SK-N-SH (cell line): ENCODE measurements around the gene MAGEA11. TPM values are rescaled to one million over a fixed set of nuclear protein-coding genes. Genes with fewer than 3 reads are reported as not detected.

Experiments used
- CTCF ChIA-PET: fragments of 300-600, 350-600 bp; formaldehyde crosslinking; extraction: SDS; loops from one replicate; lab custom pipeline; 2021; lab: Yijun Ruan, JAX
- POLR2A ChIA-PET: fragments of 350-600 bp; sonication (Branson Sonifier 250); formaldehyde crosslinking; extraction: SDS; loops from one replicate; lab custom pipeline; 2020; ENCODE audit warnings: antibody characterized with exemption, inconsistent platforms; lab: Yijun Ruan, JAX
- DNase-seq: peaks from one replicate; pipeline ENCODE4 v3.0.0; 2012
- H2AFZ ChIP-seq: fragments of 200-600 bp; sonication (generic); 2 replicates; pipeline ENCODE4 v1.8.1; 2016; ENCODE audit warnings: antibody characterized with exemption, mild to moderate bottlenecking, low read depth
- H3F3A ChIP-seq: fragments of 200-600 bp; sonication (generic); replicated peaks from 2 replicates; pipeline ENCODE3; 2016; ENCODE audit warnings: antibody characterized with exemption, mild to moderate bottlenecking; ENCODE audit not compliant: insufficient read depth
- H3K27ac ChIP-seq, 2 experiments: fragments of 200-500 bp in 1 of 2; fragments of 200-600 bp in 1 of 2; sonication (Bioruptor generic) in 1 of 2; sonication (generic), shearing (Covaris generic) in 1 of 2; 2 replicates each; pipeline versions ENCODE4 v1.5.1 to v1.6.1; 2014 to 2016; ENCODE audit warnings: low read depth in 2 of 2, inconsistent platforms in 1 of 2, low read length in 1 of 2, mild to moderate bottlenecking in 1 of 2, mixed read lengths in 1 of 2
- H3K27me3 ChIP-seq: fragments of 200-600 bp; sonication (generic), shearing (Covaris generic); 2 replicates; pipeline ENCODE4 v1.6.1; 2016; ENCODE audit warnings: mixed run types; ENCODE audit not compliant: insufficient read depth
- H3K36me3 ChIP-seq, 2 experiments: fragments of 200-500 bp in 1 of 2; fragments of 200-600 bp in 1 of 2; sonication (Bioruptor generic) in 1 of 2; sonication (generic) in 1 of 2; replicated peaks in 1 of 2; 2 replicates each; pipeline versions ENCODE3 to v1.5.1; 2014 to 2016; ENCODE audit warnings: low read length in 1 of 2, mild to moderate bottlenecking in 1 of 2; ENCODE audit not compliant: insufficient read depth in 2 of 2, control insufficient read depth in 1 of 2
- H3K4me1 ChIP-seq, 2 experiments: fragments of 200-500 bp in 1 of 2; fragments of 200-600 bp in 1 of 2; sonication (Bioruptor generic) in 1 of 2; sonication (generic), shearing (Covaris generic) in 1 of 2; 2 replicates each; pipeline versions ENCODE4 v1.5.1 to v1.6.1; 2014 to 2016; ENCODE audit warnings: low read depth in 1 of 2, low read length in 1 of 2, mixed run types in 1 of 2; ENCODE audit not compliant: insufficient read depth in 2 of 2, control insufficient read depth in 1 of 2
- H3K4me2 ChIP-seq: fragments of 200-600 bp; sonication (generic), shearing (Covaris generic); 2 replicates; pipeline ENCODE4 v1.6.1; 2017; ENCODE audit warnings: mixed run types
- H3K4me3 ChIP-seq, 2 experiments: fragments of 200-500 bp in 1 of 2; fragments of 200-600 bp in 1 of 2; sonication (Bioruptor generic) in 1 of 2; sonication (generic), shearing (Covaris generic) in 1 of 2; 2 replicates each; pipeline versions ENCODE4 v1.5.1 to v1.8.1; 2014 to 2016; ENCODE audit warnings: low read depth in 2 of 2, inconsistent platforms in 1 of 2, low read length in 1 of 2, mild to moderate bottlenecking in 1 of 2, mixed read lengths in 1 of 2, moderate library complexity in 1 of 2
- H3K79me2 ChIP-seq: fragments of 200-600 bp; sonication (generic); 2 replicates; pipeline ENCODE4 v1.8.1; 2017; ENCODE audit warnings: mild to moderate bottlenecking; ENCODE audit not compliant: insufficient read depth
- H3K9ac ChIP-seq: fragments of 200-600 bp; sonication (generic); 2 replicates; pipeline ENCODE4 v1.6.1; 2017; ENCODE audit warnings: mixed run types
- H3K9me2 ChIP-seq: fragments of 200-600 bp; sonication (generic); 2 replicates; pipeline ENCODE4 v1.6.1; 2017; ENCODE audit warnings: mixed run types
- H3K9me3 ChIP-seq: fragments of 200-600 bp; sonication (generic); 2 replicates; pipeline ENCODE4 v1.6.1; 2017; ENCODE audit warnings: mixed run types, mild to moderate bottlenecking, moderate library complexity
- H4K20me1 ChIP-seq: fragments of 200-600 bp; sonication (generic); 2 replicates; pipeline ENCODE4 v1.6.1; 2017; ENCODE audit warnings: mild to moderate bottlenecking, mixed run types; ENCODE audit not compliant: insufficient read depth
- EP300 ChIP-seq, 2 experiments: IDR thresholded peaks; 2 replicates each; pipeline versions ENCODE4 v1.4.0 to v1.6.1; 2012; ENCODE audit warnings: borderline replicate concordance in 1 of 2, low read depth in 1 of 2, low read length in 1 of 2
- FOXM1 ChIP-seq: IDR thresholded peaks from 2 replicates; pipeline ENCODE4 v1.4.0; 2012; ENCODE audit warnings: low read depth, mild to moderate bottlenecking
- GABPA ChIP-seq: IDR thresholded peaks from 2 replicates; pipeline ENCODE4 v1.4.0; 2012; ENCODE audit warnings: low read depth, mild to moderate bottlenecking
- JUND ChIP-seq: IDR thresholded peaks from 2 replicates; pipeline ENCODE4 v1.4.0; 2012
- MEF2A ChIP-seq: IDR thresholded peaks from 2 replicates; pipeline ENCODE4 v1.4.0; 2012; ENCODE audit warnings: low read depth, borderline replicate concordance
- MXI1 ChIP-seq: IDR thresholded peaks from 2 replicates; pipeline ENCODE4 v1.6.1; 2012; ENCODE audit warnings: mild to moderate bottlenecking, low read depth, low read length, improper control_type of control experiment
- NRF1 ChIP-seq: IDR thresholded peaks from 2 replicates; pipeline ENCODE4 v1.6.1; 2012; ENCODE audit warnings: low read depth, mild to moderate bottlenecking, low read length
- POLR2AphosphoS5 ChIP-seq: IDR thresholded peaks from 2 replicates; pipeline ENCODE4 v1.6.1; 2012; ENCODE audit warnings: low read depth, low read length
- RAD21 ChIP-seq: IDR thresholded peaks from 2 replicates; pipeline ENCODE4 v1.6.1; 2012; ENCODE audit warnings: mild to moderate bottlenecking, low read length
- RCOR1 ChIP-seq: fragments of 150-350 bp; IDR thresholded peaks from 2 replicates; pipeline ENCODE4 v1.6.1; 2017; ENCODE audit warnings: antibody characterized with exemption, low read length
- RFX5 ChIP-seq: IDR thresholded peaks from 2 replicates; pipeline ENCODE4 v1.6.1; 2012; ENCODE audit warnings: mild to moderate bottlenecking, improper control_type of control experiment, low read length
- RXRA ChIP-seq: IDR thresholded peaks from 2 replicates; pipeline ENCODE4 v1.4.0; 2012; ENCODE audit warnings: low read depth, mild to moderate bottlenecking, borderline replicate concordance
- SIN3A ChIP-seq: IDR thresholded peaks from 2 replicates; pipeline ENCODE4 v1.6.1; 2012; ENCODE audit warnings: low read depth, mild to moderate bottlenecking, low read length, moderate library complexity, borderline replicate concordance
- SMC3 ChIP-seq: IDR thresholded peaks from 2 replicates; pipeline ENCODE4 v1.6.1; 2012; ENCODE audit warnings: low read depth, low read length, improper control_type of control experiment
- TAF1 ChIP-seq: IDR thresholded peaks from 2 replicates; pipeline ENCODE4 v1.6.1; 2012; ENCODE audit warnings: low read depth, mild to moderate bottlenecking, low read length, moderate library complexity, borderline replicate concordance
- TCF12 ChIP-seq: IDR thresholded peaks from 2 replicates; pipeline ENCODE4 v1.4.0; 2012
- TEAD4 ChIP-seq: IDR thresholded peaks from 2 replicates; pipeline ENCODE4 v1.4.0; 2012; ENCODE audit warnings: mild to moderate bottlenecking, borderline replicate concordance; ENCODE audit not compliant: insufficient read depth
- WGBS: methylation state at CpG from one replicate; pipeline ENCODE4 v1.1.6; 2017; ENCODE audit warnings: low lambda C conversion rate; 5-methylcytosine and 5-hydroxymethylcytosine counted together
- polyA plus RNA-seq, 3 experiments: library from polyadenylated mRNA; depleted of rRNA; stranded (reverse); fragments of >200 nt; gene quantifications; 2 replicates each; pipeline ENCODE4 v1.2.3, GENCODE V29; 2012
- TF ChIP-seq, protein P1 (sequence below): IDR thresholded peaks from 2 replicates; pipeline ENCODE4 v1.4.0; 2012; ENCODE audit warnings: low read depth, borderline replicate concordance
- TF ChIP-seq, protein P2 (sequence below): IDR thresholded peaks from 2 replicates; pipeline ENCODE4 v1.4.0; 2012; ENCODE audit warnings: low read depth, borderline replicate concordance
- TF ChIP-seq, protein P3 (sequence below): IDR thresholded peaks from 2 replicates; pipeline ENCODE4 v1.4.0; 2012; ENCODE audit warnings: low read depth

MAGEA11 gene
- polyA plus RNA-seq, 1 of the 3 experiments (the other 2 are of a cell fraction), result 0.03 TPM

DNA sequence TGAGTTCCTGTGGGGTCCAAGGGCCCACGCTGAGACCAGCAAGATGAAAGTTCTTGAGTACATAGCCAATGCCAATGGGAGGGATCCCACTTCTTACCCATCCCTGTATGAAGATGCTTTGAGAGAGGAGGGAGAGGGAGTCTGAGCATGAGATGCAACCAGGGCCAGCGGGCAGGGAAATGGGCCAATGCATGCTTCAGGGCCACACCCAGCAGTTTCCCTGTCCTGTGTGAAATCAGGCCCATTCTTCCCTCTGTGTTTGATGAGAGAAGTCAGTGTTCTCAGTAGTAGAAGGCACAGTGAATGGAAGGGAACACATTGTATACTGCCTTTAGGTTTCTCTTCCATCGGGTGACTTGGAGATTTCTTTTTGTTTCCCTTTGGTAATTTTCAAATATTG lies 4.8 kb downstream of the MAGEA11 start:
- Histone ChIP-seq H2AFZ (no peak overlapping the region), H3K4me2 (no peak overlapping the region), H3K4me1 (no peaks in the 10 kb centered on the region), H3K36me3 (no peaks in the 10 kb centered on the region), H3K9ac (no peak overlapping the region), H3K4me3 (no peak overlapping the region), H3F3A (no peaks in the 10 kb centered on the region), H3K27ac (no peak overlapping the region), H3K9me3 (no peaks in the 10 kb centered on the region), H4K20me1 (no peaks in the 10 kb centered on the region), H3K27me3 (peaks cover 13% of the 10 kb centered on the region; the same call in 1 of the 2 replicates), H3K9me2 (no peaks in the 10 kb centered on the region), H3K79me2 (no peaks in the 10 kb centered on the region)
- WGBS, result 11% methylated on average over 3 of the region's 3 CpGs
- POLR2A ChIA-PET, result no interaction called here
- no peak for DNase-seq
- CTCF ChIA-PET, result no interaction called here
- TF ChIP-seq RAD21 (no peak), TCF12 (no peak), EP300 (IDR thresholded peaks at IDR 0.05; ENCODE audit: borderline replicate concordance in 1 of 2, low read depth in 1 of 2, low read length in 1 of 2) (no peak), RFX5 (no peak), SMC3 (no peak), MEF2A (no peak), GABPA (no peak), POLR2AphosphoS5 (no peak), RXRA (no peak), NRF1 (no peak), SIN3A (no peak), RCOR1 (no peak), TEAD4 (no peak), FOXM1 (no peak), TAF1 (no peak), MXI1 (no peak), JUND (no peak)
- TF ChIP-seq, protein P1, sequence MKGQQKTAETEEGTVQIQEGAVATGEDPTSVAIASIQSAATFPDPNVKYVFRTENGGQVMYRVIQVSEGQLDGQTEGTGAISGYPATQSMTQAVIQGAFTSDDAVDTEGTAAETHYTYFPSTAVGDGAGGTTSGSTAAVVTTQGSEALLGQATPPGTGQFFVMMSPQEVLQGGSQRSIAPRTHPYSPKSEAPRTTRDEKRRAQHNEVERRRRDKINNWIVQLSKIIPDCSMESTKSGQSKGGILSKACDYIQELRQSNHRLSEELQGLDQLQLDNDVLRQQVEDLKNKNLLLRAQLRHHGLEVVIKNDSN, result no peak
- TF ChIP-seq, protein P2, sequence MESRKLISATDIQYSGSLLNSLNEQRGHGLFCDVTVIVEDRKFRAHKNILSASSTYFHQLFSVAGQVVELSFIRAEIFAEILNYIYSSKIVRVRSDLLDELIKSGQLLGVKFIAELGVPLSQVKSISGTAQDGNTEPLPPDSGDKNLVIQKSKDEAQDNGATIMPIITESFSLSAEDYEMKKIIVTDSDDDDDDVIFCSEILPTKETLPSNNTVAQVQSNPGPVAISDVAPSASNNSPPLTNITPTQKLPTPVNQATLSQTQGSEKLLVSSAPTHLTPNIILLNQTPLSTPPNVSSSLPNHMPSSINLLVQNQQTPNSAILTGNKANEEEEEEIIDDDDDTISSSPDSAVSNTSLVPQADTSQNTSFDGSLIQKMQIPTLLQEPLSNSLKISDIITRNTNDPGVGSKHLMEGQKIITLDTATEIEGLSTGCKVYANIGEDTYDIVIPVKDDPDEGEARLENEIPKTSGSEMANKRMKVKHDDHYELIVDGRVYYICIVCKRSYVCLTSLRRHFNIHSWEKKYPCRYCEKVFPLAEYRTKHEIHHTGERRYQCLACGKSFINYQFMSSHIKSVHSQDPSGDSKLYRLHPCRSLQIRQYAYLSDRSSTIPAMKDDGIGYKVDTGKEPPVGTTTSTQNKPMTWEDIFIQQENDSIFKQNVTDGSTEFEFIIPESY, result no peak
- TF ChIP-seq, protein P3, sequence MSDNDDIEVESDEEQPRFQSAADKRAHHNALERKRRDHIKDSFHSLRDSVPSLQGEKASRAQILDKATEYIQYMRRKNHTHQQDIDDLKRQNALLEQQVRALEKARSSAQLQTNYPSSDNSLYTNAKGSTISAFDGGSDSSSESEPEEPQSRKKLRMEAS, result no peak
